HepG2 (cell line): ENCODE data around the gene ATP8B2. TPM values are rescaled to one million over a fixed set of nuclear protein-coding genes. Genes with fewer than 3 reads are reported as not detected.

ENCODE experiments used
- ARNTL ChIP-seq: sonication (generic); formaldehyde crosslinking; IDR thresholded peaks from 2 replicates; pipeline ENCODE4 v1.4.0; 2020; ENCODE audit warnings: mild to moderate bottlenecking, missing genetic modification reagents
- ATF7-NPFF ChIP-seq: sonication (generic); formaldehyde crosslinking; IDR thresholded peaks from 2 replicates; pipeline ENCODE4 v1.8.1; 2023; ENCODE audit warnings: mild to moderate bottlenecking, low read depth, missing genetic modification reagents, moderate library complexity
- CTCF ChIP-seq: sonication (generic); formaldehyde crosslinking; IDR thresholded peaks from 2 replicates; pipeline ENCODE4 v1.5.0; 2020; ENCODE audit warnings: mild to moderate bottlenecking, missing genetic modification reagents, moderate library complexity
- HNF4A ChIP-seq: sonication (generic); formaldehyde crosslinking; IDR thresholded peaks from 2 replicates; pipeline ENCODE4 v1.4.0; 2020; ENCODE audit warnings: missing genetic modification reagents
- KDM4B ChIP-seq: sonication (generic); formaldehyde crosslinking; IDR thresholded peaks from 2 replicates; pipeline ENCODE4 v1.4.0; 2020; ENCODE audit warnings: missing genetic modification reagents
- KIAA2018 ChIP-seq: sonication (generic); formaldehyde crosslinking; IDR thresholded peaks from 2 replicates; pipeline ENCODE4 v1.5.0; 2020; ENCODE audit warnings: mild to moderate bottlenecking, missing genetic modification reagents, borderline replicate concordance
- MED1 ChIP-seq: sonication (generic); formaldehyde crosslinking; IDR thresholded peaks from 2 replicates; pipeline ENCODE4 v1.4.0; 2020; ENCODE audit warnings: missing genetic modification reagents
- MTERF4 ChIP-seq: sonication (generic); formaldehyde crosslinking; IDR thresholded peaks from 2 replicates; pipeline ENCODE4 v1.8.0; 2023; ENCODE audit warnings: mild to moderate bottlenecking, missing genetic modification reagents
- SAP130 ChIP-seq: IDR thresholded peaks from 2 replicates; pipeline ENCODE4 v1.6.1; 2016; ENCODE audit warnings: low read depth
- SRSF1 ChIP-seq: fragments of 200-400 bp; formaldehyde crosslinking; optimal IDR thresholded peaks from 2 replicates; pipeline ENCODE3; 2017; ENCODE audit warnings: mild to moderate bottlenecking, low read depth, low read length, moderate library complexity
- ZBTB1 ChIP-seq: sonication (generic); formaldehyde crosslinking; IDR thresholded peaks from 2 replicates; pipeline ENCODE4 v1.4.0; 2020; ENCODE audit warnings: missing genetic modification reagents, borderline replicate concordance
- ZMYM4 ChIP-seq: sonication (generic); formaldehyde crosslinking; IDR thresholded peaks from 2 replicates; pipeline ENCODE4 v1.8.1; 2023; ENCODE audit warnings: mild to moderate bottlenecking, missing genetic modification reagents
- ZNF275 ChIP-seq: sonication (generic); formaldehyde crosslinking; IDR thresholded peaks from 2 replicates; pipeline ENCODE4 v1.8.0; 2022; ENCODE audit warnings: missing genetic modification reagents, mild to moderate bottlenecking, inconsistent platforms, borderline replicate concordance
- ZNF691 ChIP-seq: sonication (generic); formaldehyde crosslinking; IDR thresholded peaks from 2 replicates; pipeline ENCODE4 v1.4.0; 2020; ENCODE audit warnings: missing genetic modification reagents, low read depth, mild to moderate bottlenecking, borderline replicate concordance
- polyA plus RNA-seq, 8 experiments: library from polyadenylated mRNA; depleted of rRNA in 3 of 8; stranded (reverse) in 7 of 8; unstranded in 1 of 8; fragments of >200 nt; fragmentation: Illumina TruSeq in 4 of 8; extraction: Trizol in 4 of 8; gene quantifications; 2 replicates each; pipeline versions ENCODE4 v1.2.1 to v1.2.3, GENCODE V29; 2011 to 2016; ENCODE audit warnings: low read depth in 4 of 8, missing spikeins in 1 of 8, mixed read lengths in 1 of 8; ENCODE audit not compliant: insufficient read depth in 1 of 8
- total RNA-seq, 5 experiments: library from RNA; depleted of rRNA; stranded (reverse); fragments of >200 nt; fragmentation: Illumina TruSeq; extraction: Trizol; gene quantifications; 2 replicates each; pipeline ENCODE4 v1.2.3, GENCODE V29; 2016; ENCODE audit warnings: low read depth in 1 of 5

Gene ATP8B2
- total and polyA plus RNA-seq, 2 of the 13 experiments (the other 11 are each of a cell fraction or from before 2014, with no cell fraction given), result 20.4 to 39.3 TPM

DNA sequence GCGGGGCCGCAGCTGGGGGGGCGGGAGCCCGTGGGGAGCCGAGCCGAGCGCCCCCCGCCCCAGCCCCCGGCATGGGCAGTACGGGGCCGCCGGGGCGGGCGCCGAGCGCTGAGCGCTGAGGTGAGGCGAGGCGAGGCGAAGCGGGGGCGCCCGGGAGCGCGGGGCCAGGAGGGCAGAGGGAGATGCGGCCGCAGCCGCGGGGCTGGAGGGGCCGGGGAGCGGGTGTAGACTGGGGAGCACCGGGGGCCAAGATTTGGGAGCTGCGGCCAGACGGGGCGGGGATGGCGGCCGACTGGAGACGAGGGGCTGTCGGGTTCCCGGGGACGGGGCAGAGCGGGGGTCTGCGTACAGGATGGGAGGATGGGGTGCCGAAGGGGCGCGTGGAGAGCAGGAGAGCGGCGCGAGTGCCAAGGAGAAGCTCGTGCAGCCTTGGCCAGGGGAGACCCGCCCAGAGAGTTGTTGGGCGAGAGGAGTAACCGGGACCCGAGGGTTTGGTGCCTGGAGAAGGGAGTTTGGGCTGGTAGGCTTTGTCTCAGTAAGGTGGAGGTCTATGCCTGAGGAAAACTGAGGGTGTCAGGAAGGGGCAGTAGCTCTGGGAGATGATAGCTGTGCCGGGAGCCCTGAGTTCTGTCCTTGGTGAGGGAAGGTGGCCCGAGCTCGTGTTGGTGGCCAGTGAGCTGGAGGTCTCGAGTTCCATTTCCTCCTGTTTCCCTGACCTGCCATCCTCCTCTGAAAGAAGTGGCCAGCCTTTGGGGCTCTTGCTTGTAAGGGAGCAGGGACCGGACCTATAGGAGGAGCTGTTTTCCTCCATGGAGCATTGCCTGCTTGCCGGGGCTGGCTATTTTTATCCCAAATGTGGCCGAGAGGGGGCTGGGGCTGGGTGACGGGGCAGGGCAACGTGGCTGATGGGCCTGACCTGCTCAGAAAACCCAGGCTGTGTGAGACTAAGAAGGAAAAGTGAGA lies 539 bp downstream of the ATP8B2 start (continued):
- TF ChIP-seq SRSF1 (peak; percentile 55), ZMYM4 (CRISPR knock-in tag) (peak; percentile 23; the same call in 1 of the 2 replicates), KIAA2018 (CRISPR knock-in tag) (no peak), SAP130 (CRISPR knock-in tag) (peak; percentile 56; the same call in 1 of the 2 replicates), MED1 (CRISPR knock-in tag) (0 out of 2 replicates have a peak, but pooled peaks have one; percentile 32), CTCF (CRISPR knock-in tag) (peak; percentile 74), MTERF4 (CRISPR knock-in tag) (0 out of 2 replicates have a peak, but pooled peaks have one; percentile 22), ARNTL (CRISPR knock-in tag) (peak; percentile 22; the same call in 1 of the 2 replicates), KDM4B (CRISPR knock-in tag) (peak; percentile 6; the same call in 1 of the 2 replicates), HNF4A (CRISPR knock-in tag) (peak; percentile 5; the same call in 1 of the 2 replicates), ZNF691 (CRISPR knock-in tag) (0 out of 2 replicates have a peak, but pooled peaks have one; percentile 44), ATF7-NPFF (0 out of 2 replicates have a peak, but pooled peaks have one; percentile 45), ZNF275 (0 out of 2 replicates have a peak, but pooled peaks have one; percentile 44), ZBTB1 (CRISPR knock-in tag) (no peak)
